GM19099 (cell line): ENCODE results near the gene AK8.

ENCODE experiments used
- POLR2A ChIP-seq: IDR thresholded peaks from 3 replicates; pipeline ENCODE4 v1.6.1; 2011; ENCODE audit warnings: low read depth; ENCODE audit not compliant: insufficient read length; ENCODE audit errors: extremely low read depth

AK8 gene

DNA sequence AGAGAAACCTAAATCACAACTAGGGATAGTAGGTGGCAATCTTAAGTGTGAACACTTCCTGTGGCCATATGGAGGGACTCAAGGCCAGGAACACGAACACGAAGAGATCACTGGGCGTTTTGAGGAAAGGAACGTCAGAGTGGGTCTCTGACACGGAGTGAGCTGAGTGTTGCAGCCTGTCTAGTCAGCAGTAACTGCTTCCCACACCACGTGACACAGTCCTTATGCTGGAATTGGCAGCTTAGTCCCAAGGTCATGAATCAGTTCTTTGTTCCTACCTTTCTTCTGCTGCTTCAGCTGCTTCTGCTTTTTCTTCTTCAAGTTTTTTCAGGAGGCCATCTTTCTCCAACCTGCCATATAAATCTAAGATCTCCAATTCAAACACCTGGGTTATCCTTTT is 18.8 kb upstream of the AK8 start:
- TF ChIP-seq POLR2A = no peak

DNA sequence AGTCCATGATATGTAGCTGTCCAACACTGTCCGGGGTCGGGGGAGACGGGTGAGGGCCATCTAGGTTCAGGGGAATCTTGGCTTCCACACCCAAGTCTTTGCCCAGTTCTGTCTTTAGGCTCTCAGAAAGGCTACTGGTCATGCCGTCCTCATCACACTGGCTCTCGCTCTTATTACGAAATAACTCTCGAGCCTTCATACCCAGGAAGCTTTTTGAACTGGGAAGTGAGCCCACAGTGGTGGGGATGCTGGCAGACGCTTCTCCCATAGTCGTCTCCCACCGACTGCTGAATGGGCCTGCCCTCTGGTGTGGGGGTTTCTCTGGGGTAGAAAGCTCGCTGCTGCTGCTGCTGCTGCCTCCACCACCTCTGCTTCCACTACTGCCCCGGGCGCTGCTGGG is 18.2 kb upstream of the AK8 start:
- no peak for TF ChIP-seq POLR2A

DNA sequence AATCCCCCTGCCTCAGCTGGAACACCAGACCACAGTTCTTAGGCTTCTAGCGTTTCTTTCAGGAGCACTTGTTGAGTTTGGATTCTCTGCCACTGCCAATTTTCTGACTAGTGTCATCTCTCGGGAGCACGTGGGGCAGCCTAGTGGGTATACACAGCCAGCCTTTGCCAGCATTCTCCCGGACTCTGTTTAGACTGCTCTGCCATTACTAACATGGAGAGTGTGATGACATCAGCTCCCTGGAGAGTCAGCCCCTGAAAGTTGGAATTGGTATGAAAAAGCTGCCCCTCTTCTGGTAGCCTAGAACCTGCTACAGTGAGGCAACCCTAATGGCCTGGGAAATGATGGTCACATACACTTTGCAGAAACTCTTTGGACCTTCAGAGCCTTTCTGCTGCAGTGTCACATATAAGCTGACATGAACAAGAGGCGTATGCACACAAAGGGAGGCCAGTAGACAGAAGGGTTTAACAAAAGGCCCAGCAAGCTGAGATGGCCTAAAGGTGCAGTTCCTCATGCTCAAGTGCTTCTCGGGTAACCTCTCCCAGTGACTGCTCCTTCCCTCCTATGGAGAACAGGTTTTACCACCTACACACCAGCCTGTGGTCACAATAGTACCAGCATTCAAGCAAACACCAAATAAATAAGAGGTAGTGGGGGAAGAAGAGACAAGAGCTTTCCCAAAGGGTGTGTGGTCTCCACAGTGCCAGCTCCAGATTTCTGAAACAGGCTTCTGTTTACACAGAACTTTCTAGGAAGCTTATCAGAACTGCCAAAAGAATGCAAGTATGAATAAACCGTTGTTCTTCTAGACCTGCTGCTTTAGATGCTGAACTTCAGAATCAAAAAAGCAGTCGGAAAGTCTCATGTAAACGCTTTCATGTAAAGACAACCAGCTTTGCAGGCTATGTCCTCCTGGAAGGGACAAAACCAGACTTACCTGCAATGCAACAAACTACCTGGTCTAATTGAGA is 17.1 kb upstream of the AK8 start:
- no peak for TF ChIP-seq POLR2A

DNA sequence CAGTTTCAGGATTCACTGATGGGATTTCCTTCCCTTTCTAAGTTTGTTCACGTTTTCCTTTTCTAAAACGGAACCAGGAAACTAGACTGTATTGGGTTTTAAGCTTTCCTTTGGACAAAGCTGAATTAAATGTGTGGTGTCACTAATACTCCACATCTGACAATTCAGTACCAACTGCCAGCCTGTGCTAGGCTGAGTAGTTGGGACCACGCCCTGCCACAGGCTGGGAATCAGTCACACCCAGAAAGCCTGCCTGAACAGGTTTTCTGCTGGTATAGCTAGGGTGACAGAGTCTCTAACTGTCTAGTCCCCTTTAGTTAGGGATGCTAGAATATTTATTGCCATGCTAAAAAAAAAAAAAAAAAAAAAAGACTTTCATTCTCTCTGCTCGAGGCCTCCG is 16.3 kb upstream of the AK8 start:
- no peak for TF ChIP-seq POLR2A

DNA sequence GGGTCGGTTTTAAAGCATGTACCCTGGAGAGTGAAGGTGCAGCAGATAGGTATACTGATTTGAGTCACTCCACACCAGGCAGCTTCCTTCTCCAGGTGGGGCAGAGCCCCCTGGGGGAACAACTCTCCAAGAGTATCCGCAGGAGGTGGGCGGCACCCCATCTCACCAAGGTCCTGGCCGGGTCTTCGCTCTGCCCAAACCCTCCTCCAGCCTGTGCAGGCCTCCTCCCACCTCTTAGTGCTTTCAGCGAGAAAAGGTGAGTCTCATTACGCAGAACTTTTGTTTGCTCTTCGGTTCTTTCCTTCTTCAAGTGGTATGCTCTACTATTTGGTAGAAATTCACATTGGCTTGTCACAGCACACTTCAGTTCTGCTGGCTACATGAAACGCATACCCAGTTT is 14.3 kb upstream of the AK8 start:
- no peak for TF ChIP-seq POLR2A

DNA sequence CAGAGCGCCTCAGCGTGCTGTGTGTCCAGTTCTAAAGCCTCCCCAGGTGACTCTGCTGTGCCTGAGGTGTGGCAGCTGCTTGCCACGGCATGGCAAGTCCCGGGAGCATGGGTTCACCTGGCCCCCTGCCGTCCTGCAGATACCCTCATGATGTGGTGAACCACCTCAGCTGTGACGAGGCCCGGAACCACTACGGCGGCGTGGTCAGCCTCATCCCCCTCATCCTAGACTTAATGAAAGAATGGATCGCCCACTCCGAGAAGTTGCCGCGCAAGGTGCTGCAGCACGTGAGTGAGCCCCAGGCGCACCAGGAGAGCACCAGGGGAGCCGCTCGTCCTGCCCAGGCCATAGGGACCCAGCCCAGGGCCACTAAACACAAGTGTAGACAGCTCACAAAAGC is 10.1 kb upstream of the AK8 start:
- no peak for TF ChIP-seq POLR2A

DNA sequence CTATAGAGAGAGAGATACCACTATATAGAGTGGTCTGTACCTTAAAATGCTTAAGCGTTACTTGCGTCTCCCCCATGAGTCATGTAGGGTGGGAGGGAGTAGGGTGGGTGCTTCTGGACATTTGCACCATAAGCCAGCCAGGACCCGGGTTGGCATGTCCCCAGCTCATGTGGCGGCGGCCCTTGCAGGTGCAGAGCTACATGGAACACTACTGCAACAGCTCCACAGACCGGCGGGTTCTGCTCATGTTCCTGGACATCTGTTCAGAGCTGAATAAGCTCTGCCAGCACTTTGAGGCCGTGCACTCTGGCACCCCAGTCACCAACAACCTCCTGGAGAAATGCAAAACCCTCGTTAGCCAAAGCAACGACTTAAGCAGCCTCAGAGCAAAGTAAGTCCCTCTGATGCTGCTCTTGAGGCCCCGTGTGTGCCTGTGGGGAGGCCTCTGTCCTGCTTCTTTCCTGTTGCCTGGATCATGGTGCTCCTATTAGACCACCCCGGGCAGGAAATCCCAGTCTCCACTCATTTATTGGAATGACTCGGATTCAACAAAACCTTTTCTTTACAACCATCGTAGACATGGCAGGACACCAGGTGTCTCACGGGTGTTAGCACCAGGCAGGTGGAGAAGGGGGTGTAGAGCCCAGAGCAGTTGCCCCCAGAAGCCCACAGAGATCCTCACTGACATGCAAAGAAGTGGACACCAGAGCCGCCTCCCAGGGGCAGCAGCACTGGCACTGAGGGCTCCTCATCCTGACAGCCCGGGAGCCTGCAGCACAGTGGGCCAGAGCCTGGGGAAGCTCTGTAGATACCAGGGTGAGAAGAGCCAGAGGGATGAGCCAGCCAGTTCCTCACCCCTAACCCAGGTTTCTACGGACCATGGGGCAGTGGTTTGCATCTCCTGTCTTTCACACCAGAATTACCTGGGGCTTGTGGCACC is 9.4 kb upstream of the AK8 start:
- no peak for TF ChIP-seq POLR2A

DNA sequence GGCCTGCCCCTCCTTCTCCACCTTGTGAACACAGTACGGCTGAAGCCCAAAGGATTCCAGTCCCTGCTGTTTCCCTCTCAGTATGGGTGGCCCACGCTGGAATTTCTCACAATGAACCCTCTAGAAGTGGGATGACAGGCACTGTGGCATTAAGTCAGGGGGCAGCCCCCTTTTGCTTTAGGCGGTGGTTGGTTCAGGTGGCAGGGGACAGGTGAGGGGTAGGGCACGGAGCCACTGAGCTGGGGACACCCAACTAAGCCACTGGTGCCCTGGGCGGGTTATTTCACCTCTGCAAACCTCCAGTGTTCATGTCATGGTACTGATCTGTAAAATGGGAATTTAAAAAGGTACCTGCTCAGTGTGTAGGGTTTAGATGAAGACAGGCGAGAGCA is 8.2 kb upstream of the AK8 start:
- no peak for TF ChIP-seq POLR2A

DNA sequence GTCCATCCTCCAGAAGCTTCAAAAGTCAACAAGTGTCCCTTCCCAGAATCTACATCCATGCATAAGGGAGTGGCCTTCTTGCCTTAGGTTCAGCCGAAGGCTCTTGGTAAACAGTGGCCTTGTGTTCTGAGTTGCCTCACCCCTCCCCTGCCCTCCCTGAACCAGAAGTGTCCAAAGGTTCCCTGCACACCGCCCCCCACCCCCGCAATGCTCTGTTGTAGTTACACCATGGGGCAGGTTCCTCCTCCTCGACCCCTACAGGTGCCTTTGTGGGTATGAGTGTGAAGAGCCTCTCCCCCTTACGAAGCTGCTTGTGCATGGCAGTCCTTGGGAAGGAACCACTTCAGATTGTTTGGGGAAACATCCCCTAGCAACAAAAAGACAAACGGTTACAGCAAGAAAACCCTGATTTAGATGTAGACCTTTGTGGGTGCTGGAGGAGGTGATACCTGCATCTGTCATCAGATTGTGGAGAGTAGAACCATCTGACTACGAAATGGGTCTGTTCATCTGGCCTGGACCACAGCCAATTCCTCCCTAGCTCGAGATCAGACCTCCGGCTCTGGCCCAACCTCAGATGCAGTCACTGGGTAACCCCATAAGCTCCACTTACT is 7.7 kb upstream of the AK8 start:
- TF ChIP-seq POLR2A = no peak

DNA sequence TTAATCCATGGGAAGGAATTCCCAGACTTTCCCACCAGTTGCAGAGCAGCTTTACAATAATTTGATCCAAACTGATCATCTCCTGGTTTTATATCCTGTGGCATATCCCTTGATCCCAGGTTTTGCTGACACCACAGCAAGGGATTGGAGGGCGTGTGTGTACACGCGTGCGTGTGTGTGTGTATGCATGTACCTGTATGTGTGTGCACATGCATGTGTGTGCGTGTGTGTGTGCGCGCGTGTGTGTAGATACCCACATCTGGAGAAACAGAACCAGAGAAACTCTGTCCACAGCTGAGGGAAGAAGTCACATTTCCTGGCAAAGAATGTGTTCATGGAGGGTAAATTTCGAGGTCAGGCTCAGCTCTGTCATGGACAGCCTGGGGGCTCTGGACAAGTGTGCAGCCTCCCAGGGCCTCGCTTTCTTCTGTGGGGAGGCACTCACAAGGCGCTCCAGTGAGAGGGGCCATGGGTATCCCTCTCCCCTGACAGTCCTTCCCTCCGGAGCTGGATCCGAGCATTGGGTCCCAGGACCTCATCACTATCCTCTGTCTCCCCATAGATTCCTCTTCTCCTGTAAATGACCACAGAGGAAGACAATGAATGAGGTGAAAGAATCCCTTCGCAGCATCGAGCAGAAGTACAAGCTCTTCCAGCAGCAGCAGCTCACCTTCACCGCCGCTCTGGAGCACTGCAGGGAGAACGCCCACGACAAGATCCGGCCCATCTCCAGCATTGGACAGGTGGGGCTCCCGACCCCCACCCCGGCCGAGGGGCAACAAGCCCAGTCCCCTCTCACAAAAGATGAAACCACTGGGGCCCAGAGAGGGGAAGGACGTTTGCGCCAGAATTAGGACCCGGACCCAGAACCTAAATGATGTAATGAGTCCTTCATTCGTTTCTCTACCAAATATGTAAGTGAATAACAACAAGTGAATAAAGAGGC is 5.5 kb upstream of the AK8 start:
- TF ChIP-seq POLR2A = no peak

DNA sequence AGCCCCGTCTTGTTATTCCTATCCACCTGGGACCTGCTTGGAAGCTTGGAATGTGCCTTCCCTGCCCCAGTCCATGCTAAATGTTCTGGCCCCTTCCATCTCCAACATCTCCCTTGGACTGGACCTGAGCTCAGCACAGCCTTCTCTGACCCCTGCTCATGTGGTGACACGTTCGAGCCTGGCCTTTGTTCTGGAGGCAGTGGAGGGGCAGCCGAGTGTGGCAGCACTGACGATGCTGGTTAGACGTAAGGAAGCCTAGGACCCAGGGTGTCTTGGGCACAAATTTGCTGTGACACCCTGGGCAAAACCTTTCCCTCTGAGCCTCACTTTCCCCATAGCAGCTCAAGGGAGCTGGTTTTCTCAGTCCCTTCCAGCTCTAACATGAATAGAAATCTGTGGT is 4.5 kb upstream of the AK8 start:
- TF ChIP-seq POLR2A = no peak

DNA sequence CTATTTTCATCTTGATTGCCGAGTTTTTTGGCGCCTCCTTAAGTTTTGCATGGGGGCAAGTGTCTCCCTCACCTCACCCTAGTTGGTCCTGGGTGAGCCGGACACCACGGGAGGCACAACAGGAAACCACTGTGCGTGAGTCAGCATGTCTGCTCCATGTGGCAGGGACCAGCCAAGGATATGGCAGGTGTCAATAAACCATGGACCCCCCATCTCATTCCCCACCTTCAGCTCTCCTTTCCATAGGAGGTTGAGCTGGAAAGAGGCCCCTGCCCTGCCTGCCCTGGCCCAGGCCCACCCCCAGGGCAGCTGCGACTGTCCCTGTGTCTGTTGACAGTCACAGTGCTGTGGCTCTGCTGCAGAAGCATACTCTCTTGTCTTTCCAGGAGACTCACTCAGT is 3.7 kb upstream of the AK8 start:
- TF ChIP-seq POLR2A = no peak

DNA sequence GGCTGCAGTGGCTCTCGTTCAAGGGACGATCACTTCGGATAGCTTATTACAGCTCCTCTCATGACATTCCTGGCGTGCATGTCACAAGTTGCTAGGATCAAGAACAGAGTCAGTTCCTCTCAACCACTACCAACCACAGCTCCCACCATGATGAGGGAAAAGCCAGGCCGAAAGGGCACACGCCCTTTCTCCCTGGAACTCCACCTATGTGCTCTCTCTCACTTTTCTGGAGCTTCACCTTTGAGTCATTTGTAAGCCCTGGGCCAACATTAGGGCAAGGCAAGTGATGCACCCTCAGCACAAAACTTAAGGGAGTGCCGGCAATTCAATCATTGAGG is 2.2 kb upstream of the AK8 start:
- no peak for TF ChIP-seq POLR2A
